HL-60 (cell line): ENCODE measurements around the gene LIPC.

Experiments used
- CTCF ChIP-seq: IDR thresholded peaks from one replicate; pipeline ENCODE4 v1.5.1; 2011; ENCODE audit warnings: low read length, control low read depth, inconsistent platforms; ENCODE audit not compliant: insufficient read depth
- POLR2AphosphoS5 ChIP-seq: IDR thresholded peaks from 2 replicates; pipeline ENCODE4 v1.6.1; 2012; ENCODE audit warnings: low read depth
- SPI1 ChIP-seq: IDR thresholded peaks from 2 replicates; pipeline ENCODE4 v1.6.1; 2012; ENCODE audit warnings: low read depth, mild to moderate bottlenecking, borderline replicate concordance

- TF ChIP-seq CTCF, result no peak
- no peak for TF ChIP-seq POLR2AphosphoS5
- TF ChIP-seq SPI1, result no peak
These were observed 10.3 kb downstream of the LIPC start for GRCh38 chr15:58442122-58442521.
